Measurements from ENCODE around the gene MLPH.
A peak's percentile ranks its signal among the peaks of the same experiment; 100 is the strongest.

MLPH gene

DNA sequence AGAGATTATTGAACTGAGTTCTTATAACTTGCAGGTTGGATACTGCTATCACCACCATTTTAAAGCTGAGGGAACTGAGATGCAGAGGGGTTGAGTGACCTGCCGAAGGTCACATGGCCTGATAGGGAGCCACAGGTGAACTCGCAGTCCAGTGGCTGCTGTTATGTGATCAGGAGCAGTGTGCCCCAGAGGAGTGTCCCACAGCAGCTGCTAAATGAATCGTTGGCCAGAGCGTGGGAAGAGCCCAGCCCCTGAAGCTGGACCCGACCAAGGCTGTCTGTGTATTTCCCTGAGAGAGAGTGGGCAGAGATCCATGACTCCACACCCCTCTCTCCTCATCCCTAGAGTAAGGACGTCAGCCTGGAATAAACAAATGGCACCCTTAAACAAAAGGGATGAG is 52.6 kb downstream of the MLPH start:
- DNase-seq (ENCODE audit: low read depth): no peak
- TF ChIP-seq, protein P1, sequence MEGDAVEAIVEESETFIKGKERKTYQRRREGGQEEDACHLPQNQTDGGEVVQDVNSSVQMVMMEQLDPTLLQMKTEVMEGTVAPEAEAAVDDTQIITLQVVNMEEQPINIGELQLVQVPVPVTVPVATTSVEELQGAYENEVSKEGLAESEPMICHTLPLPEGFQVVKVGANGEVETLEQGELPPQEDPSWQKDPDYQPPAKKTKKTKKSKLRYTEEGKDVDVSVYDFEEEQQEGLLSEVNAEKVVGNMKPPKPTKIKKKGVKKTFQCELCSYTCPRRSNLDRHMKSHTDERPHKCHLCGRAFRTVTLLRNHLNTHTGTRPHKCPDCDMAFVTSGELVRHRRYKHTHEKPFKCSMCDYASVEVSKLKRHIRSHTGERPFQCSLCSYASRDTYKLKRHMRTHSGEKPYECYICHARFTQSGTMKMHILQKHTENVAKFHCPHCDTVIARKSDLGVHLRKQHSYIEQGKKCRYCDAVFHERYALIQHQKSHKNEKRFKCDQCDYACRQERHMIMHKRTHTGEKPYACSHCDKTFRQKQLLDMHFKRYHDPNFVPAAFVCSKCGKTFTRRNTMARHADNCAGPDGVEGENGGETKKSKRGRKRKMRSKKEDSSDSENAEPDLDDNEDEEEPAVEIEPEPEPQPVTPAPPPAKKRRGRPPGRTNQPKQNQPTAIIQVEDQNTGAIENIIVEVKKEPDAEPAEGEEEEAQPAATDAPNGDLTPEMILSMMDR (IDR thresholded peaks at IDR 0.05; ENCODE audit: low read depth, low read length): no peak
- TF ChIP-seq POLR2A (IDR thresholded peaks at IDR 0.05; ENCODE audit: extremely low read depth, insufficient read length) (no peak), MYC (IDR thresholded peaks at IDR 0.05; ENCODE audit: low read depth, low read length) (no peak)
- TF ChIP-seq, protein P2, sequence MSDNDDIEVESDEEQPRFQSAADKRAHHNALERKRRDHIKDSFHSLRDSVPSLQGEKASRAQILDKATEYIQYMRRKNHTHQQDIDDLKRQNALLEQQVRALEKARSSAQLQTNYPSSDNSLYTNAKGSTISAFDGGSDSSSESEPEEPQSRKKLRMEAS (IDR thresholded peaks at IDR 0.05; ENCODE audit: low read depth, low read length): no peak
- no peak overlapping the region for H3K4me3 ChIP-seq (ENCODE audit: low read depth, low read length)

DNA sequence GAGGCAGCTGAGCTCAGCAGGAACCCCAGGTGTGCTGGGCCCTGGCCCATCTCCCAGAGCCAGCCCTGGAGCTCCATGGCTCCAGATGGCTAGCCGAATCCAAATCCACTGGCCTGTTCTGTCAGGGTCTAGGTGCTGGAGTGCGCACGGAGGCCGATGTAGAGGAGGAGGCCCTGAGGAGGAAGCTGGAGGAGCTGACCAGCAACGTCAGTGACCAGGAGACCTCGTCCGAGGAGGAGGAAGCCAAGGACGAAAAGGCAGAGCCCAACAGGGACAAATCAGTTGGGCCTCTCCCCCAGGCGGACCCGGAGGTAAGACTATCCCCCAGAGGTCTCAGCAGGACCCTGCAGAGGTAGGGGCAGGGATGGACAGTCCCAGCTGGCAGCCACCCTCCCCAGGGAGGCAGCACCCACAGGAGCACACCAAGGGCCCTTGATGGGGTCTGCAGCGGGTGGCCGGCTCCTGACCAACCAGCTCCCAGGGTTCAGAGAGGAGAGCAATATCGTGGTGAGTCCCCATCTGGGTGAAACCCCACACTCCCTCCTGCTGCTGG is 53.2 kb downstream of the MLPH start:
- TF ChIP-seq, protein P2 (IDR thresholded peaks at IDR 0.05; ENCODE audit: low read depth, low read length): no peak
- TF ChIP-seq MYC (IDR thresholded peaks at IDR 0.05; ENCODE audit: low read depth, low read length): no peak
- TF ChIP-seq POLR2A (IDR thresholded peaks at IDR 0.05; ENCODE audit: extremely low read depth, insufficient read length): no peak
- TF ChIP-seq, protein P1 (IDR thresholded peaks at IDR 0.05; ENCODE audit: low read depth, low read length): no peak
- DNase-seq (ENCODE audit: low read depth): no peak
- no peak overlapping the region for H3K4me3 ChIP-seq (ENCODE audit: low read depth, low read length)

DNA sequence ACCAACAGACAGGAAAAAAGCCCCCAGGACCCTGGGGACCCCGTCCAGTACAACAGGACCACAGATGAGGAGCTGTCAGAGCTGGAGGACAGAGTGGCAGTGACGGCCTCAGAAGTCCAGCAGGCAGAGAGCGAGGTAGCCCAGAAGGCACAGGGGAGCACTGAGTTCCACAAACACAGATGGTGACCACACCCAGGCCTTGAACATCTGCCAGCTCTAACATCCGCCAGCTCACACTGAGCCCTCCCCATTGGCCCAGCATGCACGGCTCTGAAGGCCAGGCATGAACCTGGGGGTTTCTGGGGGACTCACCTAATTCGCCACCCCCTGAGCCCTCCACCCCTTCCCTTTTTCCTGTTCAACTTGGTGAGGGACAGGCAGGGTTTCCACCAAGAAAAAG is 53.8 kb downstream of the MLPH start:
- DNase-seq (ENCODE audit: low read depth): peak; percentile 15
- H3K4me3 ChIP-seq (ENCODE audit: low read depth, low read length): no peak overlapping the region
- no peak for TF ChIP-seq POLR2A (IDR thresholded peaks at IDR 0.05; ENCODE audit: extremely low read depth, insufficient read length)
- TF ChIP-seq MYC (IDR thresholded peaks at IDR 0.05; ENCODE audit: low read depth, low read length): no peak
- TF ChIP-seq, protein P2 (IDR thresholded peaks at IDR 0.05; ENCODE audit: low read depth, low read length): no peak
- TF ChIP-seq, protein P1 (IDR thresholded peaks at IDR 0.05; ENCODE audit: low read depth, low read length): no peak

DNA sequence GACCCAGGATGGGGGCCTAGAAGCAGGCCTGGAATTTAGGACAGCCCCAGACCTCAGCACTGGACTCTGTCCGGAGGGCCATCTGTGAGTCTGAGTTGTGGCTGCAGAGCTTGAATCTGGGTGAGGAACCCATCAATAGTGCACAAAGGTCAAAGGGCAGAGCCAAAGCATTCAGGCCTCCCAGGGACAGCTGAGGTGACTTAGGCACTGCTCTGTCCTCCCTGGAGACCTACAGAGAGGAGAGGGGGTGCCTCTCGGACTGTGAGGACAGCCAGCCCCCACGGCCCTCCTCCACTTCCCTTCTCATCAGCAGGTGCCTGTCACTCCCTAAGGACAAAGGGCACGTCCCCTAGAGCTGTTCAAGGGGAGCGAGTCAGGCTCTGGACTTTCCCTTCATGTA is 54.2 kb downstream of the MLPH start:
- DNase-seq (ENCODE audit: low read depth): peak; percentile 20
- no peak overlapping the region for H3K4me3 ChIP-seq (ENCODE audit: low read depth, low read length)

DNA sequence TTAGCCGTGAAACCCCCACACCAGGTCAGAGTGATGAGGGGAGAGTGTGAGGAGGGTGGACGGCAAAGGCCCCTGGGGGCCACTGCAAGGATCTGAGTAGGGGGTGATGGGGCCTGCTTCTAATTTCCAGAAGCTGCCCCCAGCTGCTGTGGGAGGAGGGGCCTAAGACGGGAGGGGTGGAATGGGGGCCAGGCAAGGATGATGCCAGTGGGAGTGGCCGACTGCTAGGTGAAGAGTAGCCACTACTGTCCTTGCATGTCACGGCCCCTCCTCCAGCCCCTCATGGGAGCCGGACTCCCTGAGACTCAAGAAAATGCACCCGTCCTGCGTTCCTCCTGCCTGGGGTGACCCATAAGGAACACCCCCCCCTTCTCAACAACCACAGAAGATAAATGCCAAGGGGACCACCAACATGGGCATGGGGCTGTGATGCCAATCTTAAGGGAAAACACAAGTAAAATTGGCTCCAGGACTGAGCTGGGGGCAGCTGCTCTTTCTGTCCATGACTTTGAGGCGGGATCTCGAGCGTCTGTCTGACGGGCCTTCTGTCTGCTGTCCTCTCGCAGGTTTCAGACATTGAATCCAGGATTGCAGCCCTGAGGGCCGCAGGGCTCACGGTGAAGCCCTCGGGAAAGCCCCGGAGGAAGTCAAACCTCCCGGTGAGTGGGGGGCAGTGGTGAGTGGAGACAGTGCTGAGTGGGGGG is 55.1 kb downstream of the MLPH start:
- TF ChIP-seq, protein P1 (IDR thresholded peaks at IDR 0.05; ENCODE audit: low read depth, low read length): no peak
- TF ChIP-seq, protein P2 (IDR thresholded peaks at IDR 0.05; ENCODE audit: low read depth, low read length): no peak
- TF ChIP-seq POLR2A (IDR thresholded peaks at IDR 0.05; ENCODE audit: extremely low read depth, insufficient read length) (no peak), MYC (IDR thresholded peaks at IDR 0.05; ENCODE audit: low read depth, low read length) (no peak)
- H3K4me3 ChIP-seq (ENCODE audit: low read depth, low read length): no peak overlapping the region
- DNase-seq (ENCODE audit: low read depth): peak; percentile 26

More for the DNA sequence above, 54.2 kb downstream of the MLPH start:
- TF ChIP-seq MYC (IDR thresholded peaks at IDR 0.05; ENCODE audit: low read depth, low read length) (no peak), POLR2A (IDR thresholded peaks at IDR 0.05; ENCODE audit: extremely low read depth, insufficient read length) (no peak)
- TF ChIP-seq, protein P1 (IDR thresholded peaks at IDR 0.05; ENCODE audit: low read depth, low read length): no peak
- TF ChIP-seq, protein P2 (IDR thresholded peaks at IDR 0.05; ENCODE audit: low read depth, low read length): no peak

Data from NB4 (cell line).